GM12878 (cell line): ENCODE measurements around the gene SCN10A. TPM values are rescaled to one million over a fixed set of nuclear protein-coding genes. Genes with fewer than 3 reads are reported as not detected.

Source experiments
- ATAC-seq: fragments of 200-7000 bp; cut with Tn5 transposase; 3 replicates; pipeline ENCODE4 v1.9.1; 2020; ENCODE audit warnings: mild to moderate bottlenecking, moderate library complexity
- BruUV-seq: library from RNA; stranded (reverse); fragments of 400-500 nt; replicated peaks from 2 replicates; lab custom pipeline; 2021; lab: Mats Ljungman, UMichigan
- CTCF ChIA-PET: fragments of 300-600 bp; sonication (Branson Sonifier 250); formaldehyde crosslinking; extraction: SDS; loops from one replicate; lab custom pipeline; 2021; ENCODE audit warnings: inconsistent platforms; lab: Yijun Ruan, JAX
- POLR2A ChIA-PET: fragments of 350-600 bp; formaldehyde crosslinking; extraction: SDS; loops from one replicate; lab custom pipeline; 2021; ENCODE audit warnings: inconsistent platforms; lab: Charles Lee
- RAD21 ChIA-PET: fragments of 300-600 bp; sonication (Branson Sonifier 250); formaldehyde crosslinking; loops from one replicate; lab custom pipeline; 2023; ENCODE audit warnings: antibody characterized with exemption; ENCODE audit not compliant: unreplicated experiment; lab: Charles Lee
- SMC1A ChIA-PET: fragments of 300-600 bp; sonication (Branson Sonifier 250); formaldehyde crosslinking; loops from one replicate; lab custom pipeline; 2023; ENCODE audit not compliant: unreplicated experiment, uncharacterized antibody; lab: Charles Lee
- DNase-seq: peaks from one replicate; pipeline ENCODE4 v3.0.0-alpha.2; 2011; ENCODE audit warnings: low read depth, low spot score
- FAIRE-seq: peaks from 3 replicates; lab custom pipeline; 2011; peaks lifted over from hg19 to GRCh38; lab: Jason Lieb, UNC
- H2AFZ ChIP-seq: 2 replicates; pipeline ENCODE4 v1.6.0; 2011; ENCODE audit warnings: low read depth, low read length, control low read depth; ENCODE audit not compliant: control insufficient read depth
- H3K27ac ChIP-seq: 2 replicates; pipeline ENCODE4 v1.5.1; 2011; ENCODE audit warnings: control low read depth; ENCODE audit not compliant: control insufficient read depth, insufficient read depth
- H3K27me3 ChIP-seq, 2 experiments: replicated peaks in 1 of 2; 2 replicates each; pipeline versions ENCODE4 v1.6.0 to v1.6.1; 2011; ENCODE audit warnings: low read length in 1 of 2; ENCODE audit not compliant: control insufficient read depth in 2 of 2, insufficient read depth in 2 of 2
- H3K36me3 ChIP-seq, 2 experiments: 2 replicates each; pipeline ENCODE4 v1.5.1; 2011; ENCODE audit warnings: low read length in 1 of 2; ENCODE audit not compliant: control insufficient read depth in 2 of 2, insufficient read depth in 2 of 2
- H3K4me1 ChIP-seq: 2 replicates; pipeline ENCODE4 v1.6.1; 2011; ENCODE audit warnings: mild to moderate bottlenecking, low read length, moderate library complexity, mixed read lengths; ENCODE audit not compliant: control insufficient read depth, insufficient read depth
- H3K4me2 ChIP-seq: 2 replicates; pipeline ENCODE4 v1.6.0; 2011; ENCODE audit warnings: control low read depth; ENCODE audit not compliant: control insufficient read depth, insufficient read depth
- H3K4me3 ChIP-seq: fragments of 200-600 bp; sonication (generic); 2 replicates; pipeline ENCODE4 v1.5.1; 2016
- H3K79me2 ChIP-seq: 2 replicates; pipeline ENCODE4 v1.6.0; 2011; ENCODE audit warnings: low read length; ENCODE audit not compliant: control insufficient read depth, insufficient read depth
- H3K9ac ChIP-seq: 2 replicates; pipeline ENCODE4 v1.8.0; 2011; ENCODE audit warnings: low read length, control low read depth, mixed read lengths; ENCODE audit not compliant: control insufficient read depth, insufficient read depth
- H3K9me3 ChIP-seq: replicated peaks from 3 replicates; pipeline ENCODE4 v1.5.1; 2011; ENCODE audit warnings: mild to moderate bottlenecking, low read length; ENCODE audit not compliant: control insufficient read depth, insufficient read depth
- H4K20me1 ChIP-seq: 2 replicates; pipeline ENCODE4 v1.6.0; 2011; ENCODE audit not compliant: control insufficient read depth, insufficient read depth
- CREM ChIP-seq: IDR thresholded peaks from 2 replicates; pipeline ENCODE4 v1.6.1; 2014; ENCODE audit warnings: antibody characterized with exemption, low read depth
- EED ChIP-seq: sonication (generic); IDR thresholded peaks from 2 replicates; pipeline ENCODE4 v1.6.1; 2016; ENCODE audit warnings: antibody characterized with exemption, low read depth
- FOXK2 ChIP-seq: fragments of 450-650 bp; IDR thresholded peaks from 2 replicates; pipeline ENCODE4 v1.6.1; 2017; ENCODE audit warnings: mild to moderate bottlenecking, moderate library complexity
- HDAC6 ChIP-seq: fragments of 200-600 bp; sonication (generic); IDR thresholded peaks from one replicate; pipeline ENCODE4 v1.8.0; 2017; ENCODE audit warnings: antibody characterized with exemption; ENCODE audit not compliant: unreplicated experiment
- NFYA ChIP-seq: IDR thresholded peaks from 2 replicates; pipeline ENCODE4 v1.6.1; 2011; ENCODE audit warnings: low read depth, mild to moderate bottlenecking, low read length, improper control_type of control experiment, borderline replicate concordance
- NR2C2 ChIP-seq: IDR thresholded peaks from 2 replicates; pipeline ENCODE4 v1.6.1; 2011; ENCODE audit warnings: borderline replicate concordance, low read depth; ENCODE audit not compliant: control insufficient read depth, insufficient read length
- RB1 ChIP-seq: fragments of 450-650 bp; formaldehyde crosslinking; IDR thresholded peaks from 2 replicates; pipeline ENCODE4 v1.6.1; 2017; ENCODE audit warnings: mild to moderate bottlenecking, borderline replicate concordance
- TAF1 ChIP-seq: IDR thresholded peaks from 2 replicates; pipeline ENCODE4 v1.6.1; 2011; ENCODE audit warnings: mild to moderate bottlenecking, low read depth, low read length, borderline replicate concordance
- TBL1XR1 ChIP-seq: IDR thresholded peaks from 2 replicates; pipeline ENCODE4 v1.6.1; 2012; ENCODE audit warnings: low read depth, low read length, improper control_type of control experiment
- TCF3 ChIP-seq: IDR thresholded peaks from 2 replicates; pipeline ENCODE4 v1.6.1; 2012; ENCODE audit warnings: low read depth, mild to moderate bottlenecking, low read length, borderline replicate concordance; ENCODE audit not compliant: insufficient read depth
- WRNIP1 ChIP-seq: IDR thresholded peaks from 2 replicates; pipeline ENCODE4 v1.6.1; 2011; ENCODE audit warnings: low read depth, low read length, improper control_type of control experiment, borderline replicate concordance
- ZBED1 ChIP-seq: IDR thresholded peaks from 2 replicates; pipeline ENCODE4 v1.6.1; 2016; ENCODE audit warnings: borderline replicate concordance
- ZNF274 ChIP-seq: IDR thresholded peaks from one replicate; pipeline ENCODE4 v1.8.0; 2011; ENCODE audit not compliant: insufficient read length, insufficient read depth
- WGBS: methylation state at CpG from one replicate; pipeline ENCODE4 v1.1.6; 2016; ENCODE audit warnings: low lambda C conversion rate; ENCODE audit not compliant: insufficient replicate concordance, insufficient coverage; ENCODE audit errors: missing lambda C conversion rate; 5-methylcytosine and 5-hydroxymethylcytosine counted together
- in situ Hi-C: fragments of 300-500 bp; cut with MboI; formaldehyde crosslinking; loops from 9 replicates; pipeline ENCODE4 v1.14.3; 2018; ENCODE audit warnings: mixed read lengths
- intact Hi-C: fragments of 100-400 bp; cut with micrococcal nuclease; formaldehyde crosslinking; loops from one replicate; pipeline ENCODE4 v1.14.2; 2022; ENCODE audit not compliant: unreplicated experiment
- polyA plus RNA-seq, 11 experiments: library from polyadenylated mRNA; depleted of rRNA in 4 of 11; unstranded in 6 of 11; stranded (reverse) in 5 of 11; fragments of >200 nt; fragmentation: Nextera tagmentation in 4 of 11; fragmentation: Illumina TruSeq in 1 of 11; extraction: Ambion mirVana in 4 of 11; extraction: Trizol in 1 of 11; gene quantifications; 1 replicate in 1 of 11; 2 replicates in 10 of 11; pipeline versions ENCODE4 v1.2.1 to v1.2.3, GENCODE V29; 2011 to 2016; ENCODE audit warnings: inconsistent platforms in 2 of 11, missing spikeins in 2 of 11, low read depth in 1 of 11
- total RNA-seq, 4 experiments: library from RNA; depleted of rRNA in 3 of 4; stranded (reverse); fragments of >200 nt in 3 of 4; fragmentation: Illumina TruSeq in 1 of 4; extraction: Trizol in 1 of 4; gene quantifications; 2 replicates each; pipeline versions ENCODE4 v1.2.1 to v1.2.3, GENCODE V29; 2013 to 2021
- TF ChIP-seq, protein P1 (sequence below): IDR thresholded peaks from 2 replicates; pipeline ENCODE4 v1.6.1; 2011; ENCODE audit warnings: borderline replicate concordance, low read depth, mild to moderate bottlenecking, moderate library complexity, low read length; ENCODE audit not compliant: insufficient read depth, poor library complexity, severe bottlenecking
- TF ChIP-seq, protein P2 (sequence below): fragments of 450-650 bp; IDR thresholded peaks from 2 replicates; pipeline ENCODE4 v1.6.1; 2014; ENCODE audit warnings: mild to moderate bottlenecking
- TF ChIP-seq, protein P3 (sequence below): fragments of 450-650 bp; IDR thresholded peaks from 2 replicates; pipeline ENCODE4 v1.6.1; 2017; ENCODE audit warnings: mild to moderate bottlenecking, low read depth, inconsistent platforms; ENCODE audit not compliant: poor library complexity, severe bottlenecking
- TF ChIP-seq, protein P4 (sequence below): fragments of 450-650 bp; formaldehyde crosslinking; IDR thresholded peaks from 2 replicates; pipeline ENCODE4 v1.4.0; 2020; ENCODE audit warnings: mild to moderate bottlenecking, moderate library complexity

The SCN10A gene
- total and polyA plus RNA-seq, 10 of the 15 experiments (the other 5 are each of a cell fraction or from before 2014, with no cell fraction given), result not detected

DNA sequence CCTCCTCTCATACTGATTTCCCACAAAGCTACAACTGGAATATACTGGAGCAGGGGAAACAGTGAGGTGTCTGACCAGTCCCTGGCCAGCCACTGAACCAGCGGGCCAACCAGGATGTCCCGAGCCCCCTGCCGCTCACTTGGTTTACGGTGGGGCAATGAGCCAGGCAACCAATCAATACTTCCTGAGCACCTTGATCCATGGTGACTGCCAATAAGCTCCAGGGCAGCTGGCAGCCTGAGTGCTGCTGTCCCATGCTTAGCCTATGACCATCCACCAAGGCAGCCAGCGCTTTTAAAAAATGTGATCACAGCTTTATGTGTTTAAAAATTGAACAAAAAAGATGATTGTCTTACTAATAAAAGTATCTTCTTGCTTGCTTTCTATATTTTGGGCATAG lies 4.2 kb downstream of the SCN10A start:
- ChIA-PET RAD21 (no interaction called here), SMC1A (no interaction called here), POLR2A (no interaction called here), CTCF (no interaction called here)
- no peak for DNase-seq
- TF ChIP-seq TAF1 (no peak), ZBED1 (no peak), NR2C2 (no peak), WRNIP1 (no peak), TCF3 (no peak), FOXK2 (no peak), HDAC6 (no peak), NFYA (no peak), CREM (no peak), RB1 (no peak), EED (no peak), ZNF274 (no peak), TBL1XR1 (no peak)
- TF ChIP-seq, protein P1, sequence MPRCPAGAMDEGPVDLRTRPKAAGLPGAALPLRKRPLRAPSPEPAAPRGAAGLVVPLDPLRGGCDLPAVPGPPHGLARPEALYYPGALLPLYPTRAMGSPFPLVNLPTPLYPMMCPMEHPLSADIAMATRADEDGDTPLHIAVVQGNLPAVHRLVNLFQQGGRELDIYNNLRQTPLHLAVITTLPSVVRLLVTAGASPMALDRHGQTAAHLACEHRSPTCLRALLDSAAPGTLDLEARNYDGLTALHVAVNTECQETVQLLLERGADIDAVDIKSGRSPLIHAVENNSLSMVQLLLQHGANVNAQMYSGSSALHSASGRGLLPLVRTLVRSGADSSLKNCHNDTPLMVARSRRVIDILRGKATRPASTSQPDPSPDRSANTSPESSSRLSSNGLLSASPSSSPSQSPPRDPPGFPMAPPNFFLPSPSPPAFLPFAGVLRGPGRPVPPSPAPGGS, result no peak
- TF ChIP-seq, protein P2, sequence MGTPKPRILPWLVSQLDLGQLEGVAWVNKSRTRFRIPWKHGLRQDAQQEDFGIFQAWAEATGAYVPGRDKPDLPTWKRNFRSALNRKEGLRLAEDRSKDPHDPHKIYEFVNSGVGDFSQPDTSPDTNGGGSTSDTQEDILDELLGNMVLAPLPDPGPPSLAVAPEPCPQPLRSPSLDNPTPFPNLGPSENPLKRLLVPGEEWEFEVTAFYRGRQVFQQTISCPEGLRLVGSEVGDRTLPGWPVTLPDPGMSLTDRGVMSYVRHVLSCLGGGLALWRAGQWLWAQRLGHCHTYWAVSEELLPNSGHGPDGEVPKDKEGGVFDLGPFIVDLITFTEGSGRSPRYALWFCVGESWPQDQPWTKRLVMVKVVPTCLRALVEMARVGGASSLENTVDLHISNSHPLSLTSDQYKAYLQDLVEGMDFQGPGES, result no peak
- TF ChIP-seq, protein P3, sequence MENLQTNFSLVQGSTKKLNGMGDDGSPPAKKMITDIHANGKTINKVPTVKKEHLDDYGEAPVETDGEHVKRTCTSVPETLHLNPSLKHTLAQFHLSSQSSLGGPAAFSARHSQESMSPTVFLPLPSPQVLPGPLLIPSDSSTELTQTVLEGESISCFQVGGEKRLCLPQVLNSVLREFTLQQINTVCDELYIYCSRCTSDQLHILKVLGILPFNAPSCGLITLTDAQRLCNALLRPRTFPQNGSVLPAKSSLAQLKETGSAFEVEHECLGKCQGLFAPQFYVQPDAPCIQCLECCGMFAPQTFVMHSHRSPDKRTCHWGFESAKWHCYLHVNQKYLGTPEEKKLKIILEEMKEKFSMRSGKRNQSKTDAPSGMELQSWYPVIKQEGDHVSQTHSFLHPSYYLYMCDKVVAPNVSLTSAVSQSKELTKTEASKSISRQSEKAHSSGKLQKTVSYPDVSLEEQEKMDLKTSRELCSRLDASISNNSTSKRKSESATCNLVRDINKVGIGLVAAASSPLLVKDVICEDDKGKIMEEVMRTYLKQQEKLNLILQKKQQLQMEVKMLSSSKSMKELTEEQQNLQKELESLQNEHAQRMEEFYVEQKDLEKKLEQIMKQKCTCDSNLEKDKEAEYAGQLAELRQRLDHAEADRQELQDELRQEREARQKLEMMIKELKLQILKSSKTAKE, result no peak
- TF ChIP-seq, protein P4, sequence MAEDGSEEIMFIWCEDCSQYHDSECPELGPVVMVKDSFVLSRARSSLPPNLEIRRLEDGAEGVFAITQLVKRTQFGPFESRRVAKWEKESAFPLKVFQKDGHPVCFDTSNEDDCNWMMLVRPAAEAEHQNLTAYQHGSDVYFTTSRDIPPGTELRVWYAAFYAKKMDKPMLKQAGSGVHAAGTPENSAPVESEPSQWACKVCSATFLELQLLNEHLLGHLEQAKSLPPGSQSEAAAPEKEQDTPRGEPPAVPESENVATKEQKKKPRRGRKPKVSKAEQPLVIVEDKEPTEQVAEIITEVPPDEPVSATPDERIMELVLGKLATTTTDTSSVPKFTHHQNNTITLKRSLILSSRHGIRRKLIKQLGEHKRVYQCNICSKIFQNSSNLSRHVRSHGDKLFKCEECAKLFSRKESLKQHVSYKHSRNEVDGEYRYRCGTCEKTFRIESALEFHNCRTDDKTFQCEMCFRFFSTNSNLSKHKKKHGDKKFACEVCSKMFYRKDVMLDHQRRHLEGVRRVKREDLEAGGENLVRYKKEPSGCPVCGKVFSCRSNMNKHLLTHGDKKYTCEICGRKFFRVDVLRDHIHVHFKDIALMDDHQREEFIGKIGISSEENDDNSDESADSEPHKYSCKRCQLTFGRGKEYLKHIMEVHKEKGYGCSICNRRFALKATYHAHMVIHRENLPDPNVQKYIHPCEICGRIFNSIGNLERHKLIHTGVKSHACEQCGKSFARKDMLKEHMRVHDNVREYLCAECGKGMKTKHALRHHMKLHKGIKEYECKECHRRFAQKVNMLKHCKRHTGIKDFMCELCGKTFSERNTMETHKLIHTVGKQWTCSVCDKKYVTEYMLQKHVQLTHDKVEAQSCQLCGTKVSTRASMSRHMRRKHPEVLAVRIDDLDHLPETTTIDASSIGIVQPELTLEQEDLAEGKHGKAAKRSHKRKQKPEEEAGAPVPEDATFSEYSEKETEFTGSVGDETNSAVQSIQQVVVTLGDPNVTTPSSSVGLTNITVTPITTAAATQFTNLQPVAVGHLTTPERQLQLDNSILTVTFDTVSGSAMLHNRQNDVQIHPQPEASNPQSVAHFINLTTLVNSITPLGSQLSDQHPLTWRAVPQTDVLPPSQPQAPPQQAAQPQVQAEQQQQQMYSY (CRISPR knock-in tag), result no peak
- 60% methylated on average over 5 of the region's 5 CpGs for WGBS
- no peaks in the 10 kb centered on the region for H3K4me1 ChIP-seq
- no peak overlapping the region for H3K4me2 ChIP-seq
- H3K4me3 ChIP-seq, result no peak overlapping the region
- no peak for FAIRE-seq
- no TSS peak for BruUV-seq
- no peaks in the 10 kb centered on the region for H3K9me3 ChIP-seq
- intact Hi-C loops (no loop called here), in situ Hi-C loops (no loop called here)
- no peak overlapping the region for H3K9ac ChIP-seq
- no peak overlapping the region for H3K27ac ChIP-seq
- no peaks in the 10 kb centered on the region for H4K20me1 ChIP-seq
- H3K79me2 ChIP-seq, result no peaks in the 10 kb centered on the region
- no peaks in the 10 kb centered on the region for H3K36me3 ChIP-seq
- H3K27me3 ChIP-seq, result no peaks in the 10 kb centered on the region; a peak in 1 of 4 replicates
- ATAC-seq, result no peak
- no peak overlapping the region for H2AFZ ChIP-seq
